T-helper 2 cell treated with Interferon-gamma antibody and Interleukin-4, amounts not matched to agents 5 μg/mL and 100 μg/mL, for 36 hours (primary cell): Measurements from ENCODE around the gene ZNF629.
A peak's percentile ranks its signal among the peaks of the same experiment; 100 is the strongest.

Experiments
- DNase-seq: peaks from one replicate; pipeline ENCODE4 v3.0.0; 2021; ENCODE audit warnings: low spot score
- H3K27ac Mint-ChIP-seq: one replicate; pipeline ENCODE4 v1.8.0; 2021; ENCODE audit warnings: mild to moderate bottlenecking, mixed read lengths
- H3K27me3 Mint-ChIP-seq: one replicate; pipeline ENCODE4 v1.8.0; 2021; ENCODE audit warnings: low read depth, mixed read lengths
- H3K36me3 Mint-ChIP-seq: one replicate; pipeline ENCODE4 v1.8.0; 2021; ENCODE audit warnings: low read depth, mixed read lengths
- H3K4me1 Mint-ChIP-seq: one replicate; pipeline ENCODE4 v1.8.0; 2021; ENCODE audit warnings: low read depth, mixed read lengths
- H3K4me3 Mint-ChIP-seq: one replicate; pipeline ENCODE4 v1.8.0; 2022; ENCODE audit warnings: mild to moderate bottlenecking, moderate library complexity, mixed read lengths
- H3K9me3 Mint-ChIP-seq: one replicate; pipeline ENCODE4 v1.8.0; 2021; ENCODE audit warnings: mixed read lengths

The ZNF629 gene

DNA sequence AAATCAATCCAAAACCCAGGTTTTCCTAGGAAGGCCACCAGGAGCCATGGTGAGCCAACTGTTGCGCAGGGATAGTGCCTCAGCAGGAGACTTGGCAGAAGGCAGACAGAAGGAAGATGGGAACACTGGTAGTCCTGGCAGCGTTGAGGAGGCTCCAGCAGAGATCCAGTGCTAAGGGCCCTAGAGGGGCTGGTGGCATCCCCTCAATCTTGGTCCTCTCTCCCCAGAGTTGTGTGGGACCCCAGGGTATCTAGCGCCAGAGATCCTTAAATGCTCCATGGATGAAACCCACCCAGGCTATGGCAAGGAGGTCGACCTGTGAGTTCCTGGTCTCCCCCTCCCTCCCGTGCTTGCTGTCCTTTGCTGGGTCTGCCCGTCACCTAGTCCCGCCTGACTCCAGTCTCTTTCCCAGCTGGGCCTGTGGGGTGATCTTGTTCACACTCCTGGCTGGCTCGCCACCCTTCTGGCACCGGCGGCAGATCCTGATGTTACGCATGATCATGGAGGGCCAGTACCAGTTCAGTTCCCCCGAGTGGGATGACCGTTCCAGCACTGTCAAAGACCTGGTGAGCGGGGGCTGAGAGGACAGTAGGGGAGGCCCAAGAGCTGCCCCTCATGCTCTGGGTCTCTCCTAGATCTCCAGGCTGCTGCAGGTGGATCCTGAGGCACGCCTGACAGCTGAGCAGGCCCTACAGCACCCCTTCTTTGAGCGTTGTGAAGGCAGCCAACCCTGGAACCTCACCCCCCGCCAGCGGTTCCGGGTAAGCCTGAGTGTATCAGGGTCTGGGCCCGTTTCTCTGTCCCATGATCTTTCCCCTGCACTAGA lies 30.8 kb downstream of the ZNF629 start:
- no peak for DNase-seq
- Mint-ChIP-seq H3K9me3 (no peaks in the 10 kb centered on the region), H3K27ac (no peak overlapping the region), H3K36me3 (peaks cover 13% of the 10 kb centered on the region), H3K4me1 (peaks cover 4% of the 10 kb centered on the region), H3K4me3 (no peak overlapping the region), H3K27me3 (no peaks in the 10 kb centered on the region)

DNA sequence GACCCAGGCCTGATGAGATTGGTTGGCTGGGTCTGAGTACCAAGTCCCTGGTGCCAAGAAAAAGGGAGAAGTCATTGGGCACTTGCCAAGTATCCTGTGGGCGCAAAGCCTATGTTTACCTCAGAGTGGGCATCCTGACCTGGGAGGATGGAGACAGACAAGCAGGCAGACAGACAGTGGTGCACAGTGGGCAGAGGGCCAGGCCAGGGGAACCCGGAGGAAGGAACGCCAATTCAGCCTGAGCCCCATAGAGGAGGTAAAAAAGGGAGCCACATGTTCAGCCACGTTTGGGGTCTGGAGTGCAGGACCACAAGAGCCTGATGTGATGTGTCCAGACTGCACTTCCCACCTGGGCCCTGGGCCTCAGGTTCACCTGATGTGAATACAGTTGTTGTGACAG lies 33.4 kb downstream of the ZNF629 start:
- Mint-ChIP-seq H3K27ac (no peak overlapping the region), H3K9me3 (no peaks in the 10 kb centered on the region), H3K4me1 (peaks cover 10% of the 10 kb centered on the region), H3K4me3 (no peak overlapping the region), H3K27me3 (no peaks in the 10 kb centered on the region), H3K36me3 (peaks cover 27% of the 10 kb centered on the region)
- no peak for DNase-seq

DNA sequence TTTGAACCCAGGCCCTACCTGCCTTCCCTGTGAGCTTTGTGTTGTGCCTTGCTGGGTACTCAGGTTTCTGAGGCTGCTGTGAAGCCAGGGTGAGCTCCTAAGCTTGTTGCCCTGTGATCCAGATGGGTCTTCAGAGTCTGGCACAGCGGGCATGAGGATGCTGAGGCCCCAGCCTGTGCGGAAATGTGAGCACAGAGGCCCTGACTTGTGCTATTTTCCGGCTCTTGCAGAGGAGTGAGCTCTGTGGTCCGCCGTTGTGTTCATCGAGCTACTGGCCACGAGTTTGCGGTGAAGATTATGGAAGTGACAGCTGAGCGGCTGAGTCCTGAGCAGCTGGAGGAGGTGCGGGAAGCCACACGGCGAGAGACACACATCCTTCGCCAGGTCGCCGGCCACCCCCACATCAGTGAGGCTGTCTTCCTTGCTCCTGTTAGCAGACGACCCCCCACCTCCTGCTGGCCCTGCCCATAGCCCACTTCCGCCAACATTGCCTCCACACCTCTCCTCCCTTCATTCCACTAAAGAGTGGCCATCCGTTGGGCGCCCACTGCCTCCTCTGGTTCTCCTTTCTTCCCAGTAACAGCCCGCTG lies 36.0 kb downstream of the ZNF629 start:
- H3K27me3 Mint-ChIP-seq, result no peaks in the 10 kb centered on the region
- no peak for DNase-seq
- H3K36me3 Mint-ChIP-seq, result peaks cover 30% of the 10 kb centered on the region
- H3K9me3 Mint-ChIP-seq, result no peaks in the 10 kb centered on the region
- peak overlapping the region; percentile 46 for H3K4me3 Mint-ChIP-seq
- H3K4me1 Mint-ChIP-seq, result peaks cover 14% of the 10 kb centered on the region
- peak overlapping the region; percentile 34 for H3K27ac Mint-ChIP-seq

DNA sequence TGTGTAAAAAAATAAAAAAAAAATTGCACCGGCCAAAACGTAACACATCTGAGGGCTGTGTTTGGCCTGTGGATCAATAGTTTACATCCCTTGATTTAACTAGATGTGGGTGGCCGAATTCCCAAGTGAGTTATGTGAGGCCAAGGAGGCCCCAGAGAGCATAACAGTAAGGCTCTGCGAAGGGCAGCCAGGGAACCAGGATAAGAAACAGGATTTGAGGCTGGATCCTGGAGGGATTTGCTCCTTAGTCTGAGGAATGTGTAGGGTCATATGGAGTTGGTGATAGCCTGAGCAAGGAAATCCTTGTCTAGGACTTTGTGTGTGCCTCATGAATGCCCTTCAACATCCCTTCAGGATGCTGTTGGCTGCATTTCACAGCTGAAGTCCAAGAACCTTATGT lies 36.8 kb downstream of the ZNF629 start:
- peaks cover 31% of the 10 kb centered on the region for H3K36me3 Mint-ChIP-seq
- H3K9me3 Mint-ChIP-seq, result no peaks in the 10 kb centered on the region
- peaks cover 14% of the 10 kb centered on the region for H3K4me1 Mint-ChIP-seq
- DNase-seq, result no peak
- no peaks in the 10 kb centered on the region for H3K27me3 Mint-ChIP-seq
- H3K4me3 Mint-ChIP-seq, result peak overlapping the region; percentile 89
- no peak overlapping the region for H3K27ac Mint-ChIP-seq

DNA sequence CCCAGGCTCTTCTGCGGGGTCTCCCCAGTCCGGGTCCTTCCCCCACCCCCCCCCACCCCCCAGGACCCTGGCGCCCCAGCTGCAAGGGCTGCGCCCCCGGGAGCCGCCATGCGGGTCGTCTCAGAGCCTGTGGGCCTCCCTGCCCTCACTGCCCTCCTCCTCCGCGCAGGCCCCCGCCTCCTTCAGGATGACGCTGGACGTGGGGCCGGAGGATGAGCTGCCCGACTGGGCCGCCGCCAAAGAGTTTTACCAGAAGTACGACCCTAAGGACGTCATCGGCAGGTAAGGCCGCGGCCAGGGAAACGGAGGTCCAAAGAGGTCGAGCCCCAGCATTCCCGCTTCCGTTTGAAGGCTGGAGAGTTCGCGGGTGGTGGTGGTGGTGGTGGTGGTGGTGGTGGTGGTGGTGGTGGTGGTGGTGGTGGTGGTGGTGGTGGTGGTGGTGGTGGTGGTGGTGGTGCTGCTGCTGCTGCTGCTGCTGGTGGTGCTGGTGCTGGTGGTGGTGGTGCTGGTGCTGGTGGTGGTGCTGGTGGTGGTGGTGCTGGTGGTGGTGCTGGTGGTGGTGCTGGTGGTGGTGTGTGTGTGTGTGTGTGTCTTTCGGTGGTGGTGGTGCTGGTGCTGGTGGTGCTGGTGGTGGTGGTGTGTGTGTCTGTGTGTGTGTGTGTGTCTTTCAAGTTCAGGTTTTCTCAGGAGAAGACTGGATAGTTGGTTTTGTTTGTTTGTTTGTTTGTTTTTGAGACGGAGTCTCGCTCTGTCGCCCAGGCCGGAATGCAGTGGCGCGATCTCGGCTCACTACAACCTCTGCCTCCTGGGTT lies 38.2 kb downstream of the ZNF629 start:
- Mint-ChIP-seq H3K36me3 (peaks cover 40% of the 10 kb centered on the region), H3K27me3 (no peaks in the 10 kb centered on the region), H3K9me3 (no peaks in the 10 kb centered on the region), H3K4me3 (peak overlapping the region; percentile 92), H3K4me1 (peaks cover 14% of the 10 kb centered on the region), H3K27ac (peak overlapping the region; percentile 91)
- DNase-seq, result peak; percentile 27

DNA sequence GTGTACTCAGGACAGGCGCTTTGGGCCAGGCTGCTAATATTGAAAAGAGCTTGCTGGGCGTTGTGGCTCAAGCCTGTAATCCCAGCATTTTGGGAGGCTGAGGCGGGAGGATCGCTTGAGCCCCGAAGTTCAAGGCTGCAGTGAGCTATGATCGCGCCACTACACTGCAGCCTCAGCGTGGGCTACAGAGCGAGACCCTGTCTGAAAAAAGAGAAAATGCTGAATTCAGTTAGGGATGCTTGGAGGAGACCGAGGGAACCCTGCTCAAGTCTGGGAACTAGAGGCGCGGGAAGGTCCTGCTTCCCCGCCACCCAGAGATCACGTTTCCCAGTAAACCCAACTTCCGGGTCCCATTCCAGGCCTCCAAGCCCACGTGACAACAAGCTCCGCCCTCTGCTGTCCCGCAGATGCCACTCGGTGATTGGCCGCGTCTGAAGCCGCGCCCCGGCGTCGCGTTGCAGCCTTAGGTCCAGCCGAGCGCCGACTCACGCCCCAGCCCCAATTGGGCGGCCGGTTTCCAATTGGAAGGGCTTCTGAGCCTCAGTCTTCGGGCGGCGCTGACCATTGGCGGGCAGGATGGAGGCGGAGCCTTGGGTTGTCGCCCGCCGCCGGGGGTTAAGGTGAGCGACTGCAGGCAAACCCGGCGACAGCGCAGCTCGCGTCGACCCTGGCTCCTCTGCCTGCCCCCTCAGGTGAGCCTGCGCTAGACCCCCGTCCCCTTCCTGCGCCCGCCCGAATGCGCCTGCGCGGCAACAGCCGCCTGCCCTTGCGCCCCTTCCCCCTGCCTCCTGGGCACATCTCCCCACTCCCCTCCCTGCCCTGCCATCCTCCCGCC lies 39.0 kb downstream of the ZNF629 start, which contains the start of gene PHKG2:
Gene PHKG2, plus strand, starts transcription at position 627 of the 835 bp plus-strand sequence. CDS start 396 bp downstream, outside the sequence.
- Mint-ChIP-seq H3K36me3 (peaks cover 43% of the 10 kb centered on the region), H3K27me3 (no peaks in the 10 kb centered on the region), H3K4me3 (peak within 1 kb of the TSS; percentile 92), H3K4me1 (peaks cover 14% of the 10 kb centered on the region), H3K27ac (peak within 1 kb of the TSS; percentile 91), H3K9me3 (no peaks in the 10 kb centered on the region)
- DNase-seq, result peak; percentile 99

DNA sequence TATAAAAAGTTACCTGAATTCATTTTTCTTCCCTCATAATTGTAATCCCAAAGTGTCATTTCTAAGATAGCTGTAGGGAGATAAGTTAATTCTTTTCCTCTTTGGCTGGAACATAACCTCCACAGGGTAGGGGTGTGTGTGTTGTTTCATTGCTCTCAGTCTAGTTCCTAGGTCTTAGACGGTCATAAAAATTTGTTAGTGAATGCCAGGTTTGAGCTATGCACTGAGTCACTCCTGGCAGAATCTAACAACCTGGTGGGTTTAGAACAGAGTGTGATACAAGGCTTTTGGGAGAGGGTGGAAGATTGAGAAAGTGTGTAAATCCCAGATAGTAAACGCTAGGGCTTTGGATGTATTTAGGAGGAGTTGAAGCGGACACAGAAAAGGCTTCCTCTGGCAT lies 39.7 kb downstream of the ZNF629 start:
- no peaks in the 10 kb centered on the region for H3K27me3 Mint-ChIP-seq
- no peaks in the 10 kb centered on the region for H3K9me3 Mint-ChIP-seq
- no peak for DNase-seq
- peaks cover 43% of the 10 kb centered on the region for H3K36me3 Mint-ChIP-seq
- peak overlapping the region; percentile 92 for H3K4me3 Mint-ChIP-seq
- H3K4me1 Mint-ChIP-seq, result peaks cover 14% of the 10 kb centered on the region
- peak overlapping the region; percentile 70 for H3K27ac Mint-ChIP-seq

DNA sequence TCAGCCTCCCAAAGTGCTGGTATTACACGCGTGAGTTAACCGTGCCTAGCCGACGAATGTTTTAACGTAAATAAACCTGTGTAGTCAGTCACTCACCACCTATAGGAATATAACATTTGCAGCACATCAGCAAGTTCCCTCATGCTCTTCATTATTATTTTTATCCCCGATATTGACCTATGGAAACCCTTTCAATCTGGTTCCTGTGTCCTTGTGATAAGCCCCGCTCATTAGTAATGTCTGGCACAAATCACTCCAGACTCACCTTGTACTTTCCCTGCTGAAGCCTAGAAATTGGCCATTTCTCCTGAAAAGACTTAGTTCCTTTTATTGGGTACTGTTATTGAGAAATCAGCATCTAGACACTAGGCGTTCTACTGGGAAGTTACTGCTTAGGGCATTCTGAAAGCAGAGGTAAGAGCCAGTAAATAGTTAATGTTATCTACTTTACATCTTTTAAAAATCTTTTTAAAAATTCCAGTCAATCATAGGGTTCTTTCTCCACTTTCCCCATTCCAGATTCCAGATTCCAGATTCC lies 40.3 kb downstream of the ZNF629 start:
- no peaks in the 10 kb centered on the region for H3K9me3 Mint-ChIP-seq
- H3K36me3 Mint-ChIP-seq, result peaks cover 49% of the 10 kb centered on the region
- no peaks in the 10 kb centered on the region for H3K27me3 Mint-ChIP-seq
- H3K4me1 Mint-ChIP-seq, result peaks cover 14% of the 10 kb centered on the region
- no peak overlapping the region for H3K4me3 Mint-ChIP-seq
- peak overlapping the region; percentile 70 for H3K27ac Mint-ChIP-seq
- no peak for DNase-seq

DNA sequence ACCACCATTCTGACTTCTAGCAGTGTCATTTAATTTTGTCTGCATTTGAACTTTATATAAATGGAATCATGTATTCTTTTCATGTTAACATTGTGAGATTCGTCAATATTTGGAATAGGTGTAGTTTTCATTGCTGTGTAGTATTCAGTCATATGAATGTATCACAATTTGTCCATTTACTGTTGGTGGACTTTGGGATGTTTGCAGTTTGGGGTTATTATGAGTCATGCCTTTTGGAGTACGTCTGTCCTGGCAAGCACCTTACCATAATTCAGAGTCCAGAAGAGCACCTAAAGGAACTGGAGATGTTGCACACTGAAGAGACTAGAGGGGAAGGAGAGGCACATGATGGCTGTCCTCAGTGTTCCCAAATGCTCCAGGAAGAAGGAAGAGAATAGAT lies 41.9 kb downstream of the ZNF629 start:
- Mint-ChIP-seq H3K4me3 (no peak overlapping the region), H3K4me1 (peaks cover 13% of the 10 kb centered on the region), H3K27me3 (no peaks in the 10 kb centered on the region), H3K9me3 (no peaks in the 10 kb centered on the region), H3K27ac (peak overlapping the region; percentile 1), H3K36me3 (peaks cover 49% of the 10 kb centered on the region)
- no peak for DNase-seq

DNA sequence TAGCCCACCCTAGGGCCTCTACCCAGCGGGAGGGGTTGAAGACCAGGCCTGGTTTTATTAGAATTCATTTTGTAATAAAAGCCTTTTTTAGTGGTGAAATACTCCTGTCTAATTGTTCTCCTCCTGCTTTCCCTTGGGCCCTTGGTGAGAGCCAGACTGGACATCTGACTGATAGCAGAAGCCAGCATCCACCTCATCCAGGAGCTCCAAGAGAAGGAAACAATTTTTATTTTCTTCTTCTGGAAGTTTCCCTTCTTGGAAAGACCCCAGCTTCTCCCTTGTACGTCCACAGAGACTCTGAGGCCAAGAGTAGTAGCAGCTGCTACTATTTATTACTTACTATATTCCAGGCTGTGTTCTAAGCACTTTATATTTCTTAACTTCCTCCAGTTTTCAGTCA lies 42.8 kb downstream of the ZNF629 start:
- H3K4me1 Mint-ChIP-seq, result peaks cover 6% of the 10 kb centered on the region
- DNase-seq, result no peak
- H3K4me3 Mint-ChIP-seq, result no peak overlapping the region
- no peaks in the 10 kb centered on the region for H3K27me3 Mint-ChIP-seq
- no peak overlapping the region for H3K27ac Mint-ChIP-seq
- no peaks in the 10 kb centered on the region for H3K9me3 Mint-ChIP-seq
- H3K36me3 Mint-ChIP-seq, result peaks cover 44% of the 10 kb centered on the region

DNA sequence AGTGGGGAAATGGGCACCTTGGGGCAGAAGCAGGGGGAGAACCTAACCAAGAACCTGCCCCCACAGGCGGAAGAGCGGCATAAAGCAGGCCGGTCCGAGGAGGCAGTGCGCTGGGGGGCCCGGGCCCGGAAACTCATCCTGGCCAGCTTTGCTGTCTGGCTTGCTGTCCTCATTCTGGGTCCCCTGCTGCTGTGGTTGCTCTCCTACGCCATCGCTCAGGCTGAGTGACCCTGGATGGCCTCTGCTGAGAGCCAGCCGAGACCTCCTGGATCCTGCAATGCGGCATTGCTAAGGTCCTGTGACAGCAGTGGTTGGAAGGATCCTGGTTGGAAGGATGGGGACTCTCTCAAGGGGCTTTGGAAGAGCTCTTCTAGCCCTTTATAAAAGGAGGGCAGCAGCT lies 43.3 kb downstream of the ZNF629 start:
- Mint-ChIP-seq H3K4me1 (peaks cover 5% of the 10 kb centered on the region), H3K27ac (no peak overlapping the region), H3K4me3 (no peak overlapping the region), H3K27me3 (no peaks in the 10 kb centered on the region), H3K36me3 (peaks cover 45% of the 10 kb centered on the region), H3K9me3 (no peaks in the 10 kb centered on the region)
- no peak for DNase-seq

DNA sequence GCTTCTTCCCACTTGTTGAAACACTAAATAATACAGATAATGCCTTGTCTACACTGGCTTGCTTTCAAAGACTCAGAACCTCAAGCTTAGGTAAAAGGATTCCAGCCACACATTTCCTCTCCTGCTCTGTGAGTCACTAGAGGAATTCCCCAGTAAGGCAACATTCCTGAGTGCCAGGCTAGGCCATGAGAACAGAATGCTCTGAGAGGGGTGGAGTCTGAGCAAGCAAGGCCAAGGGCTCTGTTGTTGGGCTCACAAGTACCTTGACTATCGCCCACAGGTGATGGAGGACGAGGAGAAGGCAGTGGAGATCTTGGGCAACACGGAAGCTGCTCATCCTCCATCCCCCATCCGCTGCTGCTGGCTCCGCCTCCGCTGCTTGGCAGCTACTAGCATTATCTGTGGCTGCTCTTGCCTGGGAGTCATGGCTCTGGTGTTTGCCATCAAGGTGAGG lies 45.5 kb downstream of the ZNF629 start:
- H3K4me3 Mint-ChIP-seq, result no peak overlapping the region
- no peaks in the 10 kb centered on the region for H3K9me3 Mint-ChIP-seq
- no peaks in the 10 kb centered on the region for H3K4me1 Mint-ChIP-seq
- no peak overlapping the region for H3K27ac Mint-ChIP-seq
- H3K27me3 Mint-ChIP-seq, result no peaks in the 10 kb centered on the region
- no peak for DNase-seq
- peaks cover 59% of the 10 kb centered on the region for H3K36me3 Mint-ChIP-seq
